CD8-positive, alpha-beta memory T cell (primary cell): ENCODE measurements around the gene PACC1. TPM values are rescaled to one million over a fixed set of nuclear protein-coding genes. Genes with fewer than 3 reads are reported as not detected.
"Not testable (repeated sequence)": the region's sequence is repeated elsewhere in the genome, so short reads cannot be mapped to it uniquely, and the experiment has no call there.

Experiments
- CTCF ChIA-PET: fragments of 350-600 bp; sonication (Branson Sonifier 250); formaldehyde crosslinking; loops from one replicate; lab custom pipeline; 2021; ENCODE audit warnings: antibody characterized with exemption; lab: Charles Lee
- POLR2A ChIA-PET: fragments of 350-600 bp; sonication (Branson Sonifier 250); formaldehyde crosslinking; loops from one replicate; lab custom pipeline; 2021; ENCODE audit warnings: antibody characterized with exemption; lab: Charles Lee
- DNase-seq, 5 donors: peaks; one replicate each; pipeline versions ENCODE4 v3.0.0 to v3.0.0-alpha.2; 2020 to 2022; ENCODE audit warnings: mixed read lengths in 1 of 5
- H3K27ac ChIP-seq: one replicate; pipeline ENCODE4 v1.7.0; 2013; ENCODE audit warnings: low read depth, mild to moderate bottlenecking, low read length, moderate library complexity
- H3K27me3 ChIP-seq: 2 replicates; pipeline ENCODE4 v1.7.0; 2013; ENCODE audit warnings: low read length, mild to moderate bottlenecking; ENCODE audit not compliant: insufficient read depth, poor library complexity, severe bottlenecking
- H3K36me3 ChIP-seq: 2 replicates; pipeline ENCODE4 v1.7.0; 2013; ENCODE audit warnings: mild to moderate bottlenecking, low read length, moderate library complexity; ENCODE audit not compliant: insufficient read depth
- H3K4me1 ChIP-seq: 2 replicates; pipeline ENCODE4 v1.7.0; 2013; ENCODE audit warnings: mild to moderate bottlenecking, low read length, moderate library complexity; ENCODE audit not compliant: insufficient read depth
- H3K4me3 ChIP-seq: 2 replicates; pipeline ENCODE4 v1.7.0; 2013; ENCODE audit warnings: mild to moderate bottlenecking, low read length
- H3K9me3 ChIP-seq: 2 replicates; pipeline ENCODE4 v1.7.0; 2013; ENCODE audit warnings: mild to moderate bottlenecking, low read length
- H3K27ac Mint-ChIP-seq, 8 donors: one replicate each; pipeline ENCODE4 v1.8.0; 2020 to 2021; ENCODE audit warnings: mixed read lengths in 8 of 8, mild to moderate bottlenecking in 6 of 8, inconsistent platforms in 3 of 8, moderate library complexity in 3 of 8
- H3K27me3 Mint-ChIP-seq, 2 donors: one replicate each; pipeline ENCODE4 v1.8.0; 2020 to 2021; ENCODE audit warnings: mixed read lengths in 2 of 2, mild to moderate bottlenecking in 1 of 2, moderate library complexity in 1 of 2
- H3K36me3 Mint-ChIP-seq, 3 donors: one replicate each; pipeline ENCODE4 v1.8.0; 2020 to 2021; ENCODE audit warnings: mixed read lengths in 3 of 3, inconsistent platforms in 1 of 3, mild to moderate bottlenecking in 1 of 3
- H3K4me1 Mint-ChIP-seq, 3 donors: one replicate each; pipeline ENCODE4 v1.8.0; 2020 to 2021; ENCODE audit warnings: mixed read lengths in 3 of 3, inconsistent platforms in 1 of 3, mild to moderate bottlenecking in 1 of 3
- H3K4me3 Mint-ChIP-seq, 7 donors: one replicate each; pipeline ENCODE4 v1.8.0; 2020 to 2021; ENCODE audit warnings: mixed read lengths in 7 of 7, mild to moderate bottlenecking in 6 of 7, moderate library complexity in 4 of 7, inconsistent platforms in 2 of 7
- H3K9me3 Mint-ChIP-seq, 5 donors: one replicate each; pipeline ENCODE4 v1.8.0; 2020 to 2022; ENCODE audit warnings: mixed read lengths in 5 of 5, mild to moderate bottlenecking in 3 of 5, moderate library complexity in 2 of 5, inconsistent platforms in 1 of 5
- polyA plus RNA-seq: library from polyadenylated mRNA; unstranded; fragments of 300-500 nt; fragmentation: Illumina TruSeq; gene quantifications from one replicate; pipeline ENCODE4 v1.2.3, GENCODE V29; 2021
- total RNA-seq, 2 experiments: library from RNA; stranded (reverse); gene quantifications; one replicate each; pipeline ENCODE4 v1.2.3, GENCODE V29; 2021

Gene PACC1
- total and polyA plus RNA-seq, 3 experiments from 2014 or later: 15.1 to 17.8 (median 16.9) TPM

DNA sequence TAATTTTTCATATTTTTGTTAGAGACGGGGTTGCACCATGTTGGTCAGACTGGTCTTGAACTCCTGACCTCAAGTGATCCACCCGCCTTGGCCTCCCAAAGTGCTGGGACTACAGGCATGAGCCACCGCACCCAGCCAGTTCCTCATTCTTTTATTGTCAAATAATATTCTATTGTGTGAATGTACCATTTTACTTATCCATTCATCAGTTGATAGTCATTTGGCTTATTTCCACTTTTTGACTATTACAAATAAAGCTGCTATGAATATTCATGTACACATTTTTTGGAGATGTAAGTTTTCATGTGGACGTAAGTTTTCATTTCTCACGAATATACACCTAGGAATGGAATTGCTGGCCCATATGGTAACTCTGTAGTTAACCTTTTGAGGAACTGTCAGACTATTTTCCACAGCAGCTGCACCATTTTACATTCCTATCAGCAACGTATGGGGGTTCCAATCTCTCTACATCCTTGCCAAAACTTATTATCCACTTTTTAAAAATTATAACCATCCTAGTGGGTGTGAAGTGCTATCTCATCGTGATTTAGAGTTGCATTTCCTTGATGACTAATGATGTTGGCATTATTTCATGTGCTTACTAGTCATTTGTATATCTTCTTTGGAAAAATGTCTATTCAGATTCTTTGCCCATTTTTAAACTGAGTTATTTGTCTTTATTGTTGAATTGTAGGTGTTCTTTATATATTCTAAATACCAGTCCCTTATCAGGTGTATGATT lies 12.7 kb downstream of the PACC1 start:
- POLR2A ChIA-PET: no interaction called here
- CTCF ChIA-PET: no interaction called here

DNA sequence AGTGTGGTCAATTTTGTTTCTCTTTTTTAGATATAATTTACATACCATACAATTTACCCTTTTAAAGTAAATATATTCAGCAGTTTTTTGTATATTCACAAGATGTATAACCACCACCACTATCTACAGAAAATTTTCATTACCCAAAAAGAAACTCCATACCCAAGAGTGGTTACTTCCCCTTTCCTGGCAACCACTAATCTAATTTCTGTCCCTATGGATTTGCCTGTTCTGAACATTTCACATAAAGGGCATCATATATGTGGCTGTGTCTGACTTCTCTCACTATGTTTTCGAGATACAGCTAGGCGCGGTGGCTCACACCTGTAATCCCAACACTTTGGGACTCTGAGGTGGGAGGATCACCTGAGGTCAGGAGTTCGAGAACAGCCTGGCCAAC lies 13.6 kb downstream of the PACC1 start:
- no peak overlapping the region for H3K27ac ChIP-seq
- CTCF ChIA-PET: no interaction called here
- no peak overlapping the region for H3K4me3 ChIP-seq
- Mint-ChIP-seq H3K27me3 (peaks cover 0 to 3% of the 10 kb centered on the region in 2 donors), H3K4me1 (peaks cover 14 to 20% (median 18%) of the 10 kb centered on the region in 3 donors), H3K36me3 (peaks cover 21 to 46% (median 34%) of the 10 kb centered on the region in 3 donors), H3K27ac (no peak overlapping the region), H3K4me3 (no peak overlapping the region), H3K9me3 (peaks cover 7 to 14% (median 12%) of the 10 kb centered on the region in 5 donors)
- POLR2A ChIA-PET: no interaction called here
- no peaks in the 10 kb centered on the region for H3K27me3 ChIP-seq
- H3K9me3 ChIP-seq: no peaks in the 10 kb centered on the region
- no peak for DNase-seq
- peaks cover 3% of the 10 kb centered on the region for H3K36me3 ChIP-seq
- no peaks in the 10 kb centered on the region for H3K4me1 ChIP-seq

More for the DNA sequence above, 12.7 kb downstream of the PACC1 start:
- no peak overlapping the region for H3K4me3 ChIP-seq
- peaks cover under 1 to 4% (median 4%) of the 10 kb centered on the region in 5 donors for H3K9me3 Mint-ChIP-seq
- peaks cover 21 to 51% (median 24%) of the 10 kb centered on the region in 3 donors for H3K36me3 Mint-ChIP-seq
- peaks cover 14 to 20% (median 18%) of the 10 kb centered on the region in 3 donors for H3K4me1 Mint-ChIP-seq
- H3K27me3 Mint-ChIP-seq: peaks cover 0 to 3% of the 10 kb centered on the region in 2 donors
- no peak overlapping the region for H3K4me3 Mint-ChIP-seq
- no peak overlapping the region for H3K27ac ChIP-seq
- H3K36me3 ChIP-seq: peaks cover 3% of the 10 kb centered on the region
- no peaks in the 10 kb centered on the region for H3K4me1 ChIP-seq
- no peak for DNase-seq
- H3K9me3 ChIP-seq: no peaks in the 10 kb centered on the region
- no peaks in the 10 kb centered on the region for H3K27me3 ChIP-seq
- H3K27ac Mint-ChIP-seq: peak overlapping the region in 2 of 8 donors; percentile 35 to 89

DNA sequence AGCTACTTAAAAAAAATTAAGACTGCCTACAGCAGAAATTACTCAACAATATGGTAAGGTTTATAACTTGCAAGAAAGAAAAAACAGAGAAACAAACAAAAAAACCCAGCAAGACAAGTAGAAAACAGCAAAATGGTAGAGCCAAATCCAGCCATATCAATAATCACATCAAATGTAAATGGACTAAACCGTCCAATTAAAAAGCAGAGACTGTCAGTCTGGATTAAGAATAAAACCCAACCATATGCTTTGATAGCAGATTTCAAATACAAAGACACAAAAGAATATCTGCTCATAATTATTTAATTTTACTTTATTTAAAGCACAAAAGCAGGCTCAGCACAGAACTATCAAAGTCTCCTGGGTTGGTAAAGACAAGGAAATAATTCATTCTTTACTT lies 17.5 kb downstream of the PACC1 start:
- DNase-seq: no peak
- no peaks in the 10 kb centered on the region for H3K27me3 ChIP-seq
- Mint-ChIP-seq H3K4me3 (no peak overlapping the region), H3K27ac (no peak overlapping the region), H3K27me3 (no peaks in the 10 kb centered on the region), H3K4me1 (peaks cover 9 to 17% (median 12%) of the 10 kb centered on the region in 3 donors), H3K9me3 (peaks cover 7 to 19% (median 15%) of the 10 kb centered on the region in 5 donors), H3K36me3 (peaks cover 7 to 40% (median 31%) of the 10 kb centered on the region in 3 donors)
- POLR2A ChIA-PET: no interaction called here
- no peak overlapping the region for H3K27ac ChIP-seq
- H3K4me1 ChIP-seq: no peaks in the 10 kb centered on the region
- H3K9me3 ChIP-seq: no peaks in the 10 kb centered on the region
- H3K4me3 ChIP-seq: no peak overlapping the region
- H3K36me3 ChIP-seq: peaks cover 2% of the 10 kb centered on the region
- CTCF ChIA-PET: no interaction called here

DNA sequence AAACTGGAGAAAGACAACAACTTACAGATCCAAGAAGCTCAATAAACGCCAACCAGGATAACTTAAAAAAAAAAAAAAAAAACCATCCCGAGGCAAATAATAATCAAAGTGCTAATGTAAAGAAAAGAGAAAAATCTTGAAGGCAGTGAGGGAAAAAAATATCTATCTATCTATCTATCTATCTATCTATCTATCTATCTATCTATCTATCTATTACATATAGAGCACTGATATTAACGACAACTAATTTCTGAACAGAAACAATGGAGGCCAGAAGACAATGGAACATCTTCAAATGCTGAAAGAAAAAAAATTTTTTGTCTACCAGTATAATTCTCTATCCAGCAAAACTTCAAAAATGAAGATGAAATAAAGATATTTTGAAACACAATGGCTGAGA lies 18.0 kb downstream of the PACC1 start:
- H3K36me3 ChIP-seq: no peaks in the 10 kb centered on the region
- no peak overlapping the region for H3K27ac ChIP-seq
- H3K27ac Mint-ChIP-seq: no peak overlapping the region
- H3K4me3 ChIP-seq: no peak overlapping the region
- no peaks in the 10 kb centered on the region for H3K4me1 ChIP-seq
- POLR2A ChIA-PET: no interaction called here
- no peaks in the 10 kb centered on the region for H3K27me3 ChIP-seq
- peaks cover 7 to 44% (median 32%) of the 10 kb centered on the region in 3 donors for H3K36me3 Mint-ChIP-seq
- CTCF ChIA-PET: no interaction called here
- H3K9me3 ChIP-seq: no peaks in the 10 kb centered on the region
- peaks cover 11 to 17% (median 12%) of the 10 kb centered on the region in 3 donors for H3K4me1 Mint-ChIP-seq
- H3K4me3 Mint-ChIP-seq: no peak overlapping the region
- no peaks in the 10 kb centered on the region for H3K27me3 Mint-ChIP-seq
- DNase-seq: no peak
- H3K9me3 Mint-ChIP-seq: peaks cover 7 to 20% (median 15%) of the 10 kb centered on the region in 5 donors

DNA sequence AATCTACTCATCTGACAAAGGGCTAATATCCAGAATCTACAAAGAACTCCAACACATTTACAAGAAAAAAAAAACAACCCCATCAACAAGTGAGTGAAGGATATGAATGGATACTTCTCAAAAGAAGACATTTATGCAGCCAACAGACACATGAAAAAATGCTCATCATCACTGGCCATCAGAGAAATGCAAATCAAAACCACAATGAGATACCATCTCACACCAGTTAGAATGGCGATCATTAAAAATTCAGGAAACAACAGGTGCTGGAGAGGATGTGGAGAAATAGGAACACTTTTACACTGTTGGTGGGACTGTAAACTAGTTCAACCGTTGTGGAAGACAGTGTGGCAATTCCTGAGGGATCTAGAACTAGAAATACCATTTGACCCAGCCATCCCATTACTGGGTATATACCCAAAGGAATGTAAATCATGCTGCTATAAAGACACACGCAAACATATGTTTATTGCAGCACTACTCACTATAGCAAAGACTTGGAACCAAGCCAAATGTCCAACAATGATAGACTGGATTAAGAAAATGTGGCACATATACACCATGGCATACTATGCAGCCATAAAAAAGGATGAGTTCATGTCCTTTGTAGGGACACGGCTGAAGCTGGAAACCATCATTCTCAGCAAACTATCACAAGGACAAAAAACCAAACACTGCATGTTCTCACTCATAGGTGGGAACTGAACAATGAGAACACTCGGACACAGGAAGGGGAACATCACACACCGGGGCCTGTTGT lies 18.8 kb downstream of the PACC1 start:
- H3K27ac Mint-ChIP-seq, CTCF ChIA-PET, POLR2A ChIA-PET: not testable (repeated sequence)

DNA sequence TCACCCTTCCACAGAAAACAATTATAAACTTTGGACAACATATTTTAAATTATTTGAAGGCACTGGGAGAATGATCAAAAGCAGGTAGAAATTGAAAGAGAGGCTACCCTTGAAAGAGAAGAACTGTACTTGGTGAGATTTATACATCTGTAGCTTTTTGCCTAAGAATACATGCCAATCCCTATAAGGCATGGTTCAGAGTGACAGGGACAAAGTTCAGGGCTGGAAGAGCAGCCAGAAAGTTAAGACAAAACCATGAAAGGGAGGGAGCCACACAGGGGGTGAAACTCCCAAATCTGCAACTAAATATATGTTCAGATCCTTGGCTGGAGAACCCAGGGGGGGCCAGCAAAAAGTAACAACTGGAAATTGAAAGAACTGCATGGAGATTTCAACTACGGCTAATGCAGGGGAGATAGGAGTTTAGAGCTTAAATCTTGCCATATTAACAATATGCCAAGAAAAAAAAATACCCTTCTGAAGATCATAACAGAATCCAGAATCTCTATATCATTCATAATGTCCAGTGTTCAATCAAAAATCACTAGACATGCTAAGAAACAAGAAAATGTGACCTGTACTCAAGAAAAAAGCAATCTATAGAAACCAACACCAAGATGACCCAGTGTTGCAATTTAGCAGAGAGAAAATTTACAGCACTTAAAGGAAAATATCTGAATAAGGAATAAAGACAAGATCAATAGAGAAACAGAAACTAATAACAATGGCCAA lies 25.5 kb downstream of the PACC1 start:
- peaks cover 5 to 11% (median 9%) of the 10 kb centered on the region in 5 donors for H3K9me3 Mint-ChIP-seq
- Histone ChIP-seq H3K4me3 (no peak overlapping the region), H3K27ac (no peak overlapping the region), H3K36me3 (peaks cover 12% of the 10 kb centered on the region), H3K9me3 (no peaks in the 10 kb centered on the region), H3K27me3 (no peaks in the 10 kb centered on the region), H3K4me1 (no peaks in the 10 kb centered on the region)
- POLR2A ChIA-PET: no interaction called here
- H3K27ac Mint-ChIP-seq: no peak overlapping the region
- CTCF ChIA-PET: interaction anchor here (1.2 kb wide), 1 partner anchor 13 kb away, joined by 3 read pairs; no protein-coding TSS in a partner anchor
- no peak overlapping the region for H3K4me3 Mint-ChIP-seq
- H3K36me3 Mint-ChIP-seq: peaks cover 29 to 70% (median 43%) of the 10 kb centered on the region in 3 donors
- DNase-seq: no peak
- peaks cover 0 to 2% of the 10 kb centered on the region in 2 donors for H3K27me3 Mint-ChIP-seq
- peaks cover 25 to 53% (median 37%) of the 10 kb centered on the region in 3 donors for H3K4me1 Mint-ChIP-seq

More for the DNA sequence above, 18.8 kb downstream of the PACC1 start:
- not testable (repeated sequence) for DNase-seq, H3K9me3 ChIP-seq, H3K4me3 Mint-ChIP-seq, H3K27me3 Mint-ChIP-seq, H3K36me3 ChIP-seq, H3K4me3 ChIP-seq, H3K4me1 ChIP-seq, H3K27ac ChIP-seq, H3K27me3 ChIP-seq
- Mint-ChIP-seq H3K36me3 (peaks cover 8 to 52% (median 36%) of the 10 kb centered on the region in 3 donors), H3K9me3 (peaks cover 7 to 21% (median 15%) of the 10 kb centered on the region in 5 donors), H3K4me1 (peaks cover 12 to 17% (median 13%) of the 10 kb centered on the region in 3 donors)

DNA sequence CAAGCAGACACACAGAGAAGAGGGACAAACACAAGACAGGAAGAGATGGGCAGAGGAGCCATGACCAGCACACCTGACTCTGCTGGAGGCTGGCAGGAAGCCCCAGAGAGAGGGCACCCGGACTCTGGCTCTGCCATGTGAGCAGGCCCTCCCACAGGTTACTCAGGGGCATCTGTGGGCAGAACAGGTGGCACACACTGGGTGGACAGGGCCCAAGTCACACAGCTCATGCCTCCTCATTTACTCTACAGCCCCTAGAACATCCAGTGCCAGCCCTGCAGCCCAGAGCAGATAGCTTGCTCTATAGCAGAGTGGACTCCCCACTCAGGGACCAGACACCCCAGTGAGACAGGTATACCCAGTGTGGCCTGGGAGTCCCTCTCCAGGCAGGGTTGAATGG lies 28.7 kb downstream of the PACC1 start:
- DNase-seq: no peak
- CTCF ChIA-PET: interaction anchor here (1.1 kb wide), 1 partner anchor 315 kb away, joined by 3 read pairs; no protein-coding TSS in a partner anchor
- Histone ChIP-seq H3K4me1 (no peaks in the 10 kb centered on the region), H3K9me3 (no peaks in the 10 kb centered on the region), H3K4me3 (no peak overlapping the region), H3K27me3 (no peaks in the 10 kb centered on the region), H3K27ac (no peak overlapping the region), H3K36me3 (peaks cover 17% of the 10 kb centered on the region)
- H3K27ac Mint-ChIP-seq: peak overlapping the region in 7 of 8 donors; percentile 20 to 93 (median 77)
- H3K9me3 Mint-ChIP-seq: peaks cover 5 to 10% (median 9%) of the 10 kb centered on the region in 5 donors
- H3K4me3 Mint-ChIP-seq: no peak overlapping the region
- H3K27me3 Mint-ChIP-seq: peaks cover 0 to 2% of the 10 kb centered on the region in 2 donors
- POLR2A ChIA-PET: no interaction called here
- H3K4me1 Mint-ChIP-seq: peaks cover 18 to 40% (median 27%) of the 10 kb centered on the region in 3 donors
- peaks cover 12 to 89% (median 44%) of the 10 kb centered on the region in 3 donors for H3K36me3 Mint-ChIP-seq
